K562 (cell line): ENCODE measurements around the gene TTLL10. TPM values are rescaled to one million over a fixed set of nuclear protein-coding genes. Genes with fewer than 3 reads are reported as not detected.
A peak's percentile ranks its signal among the peaks of the same experiment; 100 is the strongest.

ENCODE experiments used
- ATAC-seq: fragments of 200-7000 bp; cut with Tn5 transposase; 3 replicates; pipeline ENCODE4 v1.9.1; 2020; ENCODE audit warnings: moderate library complexity
- BruUV-seq: library from RNA; stranded (reverse); fragments of 400-500 nt; replicated peaks from 2 replicates; lab custom pipeline; 2021; lab: Mats Ljungman, UMichigan
- CTCF ChIA-PET: fragments of 300-600 bp; formaldehyde crosslinking; extraction: SDS; loops from one replicate; lab custom pipeline; 2021; ENCODE audit warnings: low intra/inter-chr PET ratio; lab: Yijun Ruan, JAX
- POLR2A ChIA-PET: fragments of 300-600, 350-650 bp; sonication (Branson Sonifier 250); formaldehyde crosslinking; extraction: SDS; loops from one replicate; lab custom pipeline; 2021; ENCODE audit warnings: antibody characterized with exemption, inconsistent platforms; lab: Yijun Ruan, JAX
- DNase-seq, 4 experiments: peaks; one replicate each; pipeline versions ENCODE4 v3.0.0 to v3.0.0-alpha.2; 2011 to 2018; ENCODE audit warnings: low spot score in 3 of 4, mixed read lengths in 3 of 4; ENCODE audit errors: extremely low read depth in 1 of 4
- FAIRE-seq: peaks from 2 replicates; lab custom pipeline; 2011; peaks lifted over from hg19 to GRCh38; lab: Jason Lieb, UNC
- H2AFZ ChIP-seq: 2 replicates; pipeline ENCODE4 v1.6.0; 2011; ENCODE audit warnings: low read depth, low read length, control low read depth, inconsistent platforms
- H3K27ac ChIP-seq: fragments of 200-600 bp; 3 replicates; pipeline ENCODE4 v1.8.0; 2011; ENCODE audit warnings: low read depth, mild to moderate bottlenecking, control low read depth, inconsistent platforms, low read length, moderate library complexity, mixed read lengths; ENCODE audit errors: extremely low read depth
- H3K27me3 ChIP-seq, 2 experiments: fragments of 300-600 bp in 1 of 2; 2 replicates in 1 of 2; 3 replicates in 1 of 2; pipeline versions ENCODE4 v1.6.0 to v1.8.0; 2011; ENCODE audit warnings: inconsistent platforms in 2 of 2, low read length in 2 of 2, mild to moderate bottlenecking in 1 of 2, mixed read lengths in 1 of 2, moderate library complexity in 1 of 2; ENCODE audit not compliant: control insufficient read depth in 2 of 2, insufficient read depth in 2 of 2
- H3K36me3 ChIP-seq: fragments of 300-600 bp; 3 replicates; pipeline ENCODE4 v1.8.0; 2011; ENCODE audit warnings: mild to moderate bottlenecking, low read length, inconsistent platforms; ENCODE audit not compliant: control insufficient read depth, insufficient read depth
- H3K4me1 ChIP-seq, 2 experiments: fragments of 200-600 bp in 1 of 2; replicated peaks in 1 of 2; 2 replicates in 1 of 2; 3 replicates in 1 of 2; pipeline versions ENCODE4 v1.5.1 to v1.8.0; 2011; ENCODE audit warnings: inconsistent platforms in 2 of 2, low read length in 2 of 2, mild to moderate bottlenecking in 1 of 2, mixed read lengths in 1 of 2, moderate library complexity in 1 of 2; ENCODE audit not compliant: control insufficient read depth in 2 of 2, insufficient read depth in 2 of 2
- H3K4me2 ChIP-seq: 2 replicates; pipeline ENCODE4 v1.6.1; 2011; ENCODE audit warnings: low read length, control low read depth, inconsistent platforms, mixed read lengths; ENCODE audit not compliant: insufficient read depth
- H3K4me3 ChIP-seq: fragments of 200-600 bp; sonication (generic), shearing (Covaris generic); 2 replicates; pipeline ENCODE4 v1.5.1; 2016; ENCODE audit warnings: control low read depth, inconsistent platforms
- H3K79me2 ChIP-seq: fragments of 200-600 bp; 3 replicates; pipeline ENCODE4 v1.8.0; 2011; ENCODE audit warnings: low read length, inconsistent platforms; ENCODE audit not compliant: control insufficient read depth, insufficient read depth
- H3K9ac ChIP-seq, 2 experiments: 2 replicates each; pipeline versions ENCODE4 v1.6.0 to v1.6.1; 2011; ENCODE audit warnings: low read depth in 2 of 2, low read length in 2 of 2, control low read depth in 1 of 2, inconsistent platforms in 1 of 2, mild to moderate bottlenecking in 1 of 2, mixed read lengths in 1 of 2; ENCODE audit not compliant: insufficient read depth in 1 of 2
- H3K9me1 ChIP-seq: one replicate; pipeline ENCODE4 v1.6.0; 2011; ENCODE audit warnings: inconsistent platforms, mild to moderate bottlenecking, low read length, moderate library complexity; ENCODE audit not compliant: control insufficient read depth, insufficient read depth
- H3K9me3 ChIP-seq: replicated peaks from 2 replicates; pipeline ENCODE4 v1.5.1; 2011; ENCODE audit warnings: low read depth, low read length, inconsistent platforms; ENCODE audit not compliant: control insufficient read depth, insufficient read depth
- H4K20me1 ChIP-seq: replicated peaks from 2 replicates; pipeline ENCODE4 v1.6.1; 2011; ENCODE audit warnings: low read length, inconsistent platforms, mixed read lengths; ENCODE audit not compliant: control insufficient read depth, insufficient read depth
- ARID4B ChIP-seq: sonication (generic); formaldehyde crosslinking; IDR thresholded peaks from 2 replicates; pipeline ENCODE4 v1.8.0; 2022; ENCODE audit warnings: mild to moderate bottlenecking, missing genetic modification reagents
- CEBPG ChIP-seq, 3 experiments: fragments of 200-800 bp in 1 of 3; sonication (Bioruptor generic) in 1 of 3; sonication (generic) in 1 of 3; formaldehyde crosslinking in 1 of 3; IDR thresholded peaks in 2 of 3; conservative IDR thresholded peaks in 1 of 3; 2 replicates each; pipeline versions ENCODE4 v1.6.1 to v1.8.0; 2016 to 2022; ENCODE audit warnings: missing compliant biosample characterization in 2 of 3, missing genetic modification characterization in 2 of 3, mild to moderate bottlenecking in 1 of 3, missing genetic modification reagents in 1 of 3
- FOXA3 ChIP-seq, 2 experiments: fragments of 450-650 bp in 1 of 2; sonication (generic) in 1 of 2; formaldehyde crosslinking; IDR thresholded peaks in 1 of 2; conservative IDR thresholded peaks in 1 of 2; 2 replicates each; pipeline versions ENCODE4 v1.4.0 to v1.8.0; 2020 to 2022; ENCODE audit warnings: mild to moderate bottlenecking in 2 of 2, missing genetic modification reagents in 1 of 2
- LCOR ChIP-seq: sonication (generic); formaldehyde crosslinking; IDR thresholded peaks from 2 replicates; pipeline ENCODE4 v1.8.0; 2022; ENCODE audit warnings: mild to moderate bottlenecking, missing genetic modification reagents
- ZNF3 ChIP-seq: fragments of 250-450 bp; sonication (Bioruptor Pico); IDR thresholded peaks from 2 replicates; pipeline ENCODE4 v1.5.0; 2021; ENCODE audit warnings: mild to moderate bottlenecking, moderate library complexity
- WGBS: fragments of 100-300 bp; shearing (Covaris generic); methylation state at CpG from one replicate; pipeline ENCODE4 v1.1.6; 2016; ENCODE audit warnings: low coverage, mixed read lengths; ENCODE audit not compliant: insufficient coverage; ENCODE audit errors: missing lambda C conversion rate; 5-methylcytosine and 5-hydroxymethylcytosine counted together
- in situ Hi-C: fragments of 300-500 bp; cut with MboI; formaldehyde crosslinking; loops from 4 replicates; pipeline ENCODE4 v1.15.0; 2018; ENCODE audit warnings: inconsistent platforms, mixed read lengths
- intact Hi-C: fragments of 100-400 bp; cut with micrococcal nuclease; formaldehyde crosslinking; loops from 2 replicates; pipeline ENCODE4 v1.14.2; 2022
- polyA plus RNA-seq, 8 experiments: library from polyadenylated mRNA; depleted of rRNA in 4 of 8; stranded (reverse) in 5 of 8; unstranded in 3 of 8; fragments of >200 nt; fragmentation: Nextera tagmentation in 2 of 8; fragmentation: Illumina TruSeq in 1 of 8; extraction: Ambion mirVana in 2 of 8; extraction: Trizol in 1 of 8; gene quantifications; 2 replicates each; pipeline versions ENCODE4 v1.2.1 to v1.2.3, GENCODE V29; 2011 to 2014; ENCODE audit warnings: inconsistent platforms in 1 of 8, missing spikeins in 1 of 8
- total RNA-seq, 7 experiments: library from RNA; depleted of rRNA in 6 of 7; stranded (reverse); fragments of >200 nt in 6 of 7; fragmentation: Illumina TruSeq in 2 of 7; extraction: Trizol in 2 of 7; gene quantifications; 2 replicates each; pipeline versions ENCODE4 v1.2.1 to v1.2.3, GENCODE V29; 2011 to 2021; ENCODE audit warnings: low replicate concordance in 1 of 7

TTLL10 gene
- total and polyA plus RNA-seq, 9 of the 15 experiments (the other 6 are each of a cell fraction or from before 2014, with no cell fraction given): not detected

- no peak for TF ChIP-seq ARID4B (CRISPR knock-in tag)
Measured at GRCh38 chr1:1171161-1171545, 2.5 kb upstream of the TTLL10 start (continued).

GRCh38 chr1:1171546-1172340, 1.9 kb upstream of the TTLL10 start:
- H3K4me2 ChIP-seq: no peak overlapping the region
- H3K9me1 ChIP-seq: no peaks in the 10 kb centered on the region
- H3K36me3 ChIP-seq: no peaks in the 10 kb centered on the region
- ATAC-seq: no peak
- peaks cover 0 to 79% of the 10 kb centered on the region in 2 experiments; a peak in 2 of 5 replicates for H3K4me1 ChIP-seq
- no peaks in the 10 kb centered on the region for H3K79me2 ChIP-seq
- H2AFZ ChIP-seq: no peak overlapping the region
- BruUV-seq: no TSS peak
- H3K9ac ChIP-seq: peak overlapping the region in 1 of 2 experiments; percentile 71; a peak in 2 of 4 replicates
- H3K9me3 ChIP-seq: 0 out of 2 replicates have a peak, but pooled peaks cover 1% of the 10 kb centered on the region
- ChIA-PET POLR2A (no interaction called here), CTCF (no interaction called here)
- H3K4me3 ChIP-seq: no peak overlapping the region
- in situ Hi-C loops (no loop called here), intact Hi-C loops (no loop called here)
- H4K20me1 ChIP-seq: peaks cover 6% of the 10 kb centered on the region; the same call in 1 of the 2 replicates
- TF ChIP-seq FOXA3 (CRISPR knock-in tag; conservative IDR thresholded peaks at IDR 0.05 in 1 of 2, IDR thresholded peaks at IDR 0.05 in 1 of 2) (0 out of 4 replicates have a peak, but pooled peaks of 1 of the 2 experiments have one; percentile 51), ZNF3 (CRISPR knock-in tag) (no peak), LCOR (CRISPR knock-in tag) (no peak), CEBPG (CRISPR knock-in tag; IDR thresholded peaks at IDR 0.05) (peak; percentile 5; the same call in 1 of the 2 replicates), CEBPG (tag; conservative IDR thresholded peaks at IDR 0.05 in 1 of 2, IDR thresholded peaks at IDR 0.05 in 1 of 2) (no peak)
- WGBS: 19% methylated on average over 31 of the region's 33 CpGs
- no peak overlapping the region for H3K27ac ChIP-seq
- peak in 1 of 4 experiments; percentile 16 for DNase-seq
- H3K27me3 ChIP-seq: peaks cover 62 to 88% of the 10 kb centered on the region in 2 experiments
- no peak for FAIRE-seq
